ENCODE data around the gene EGFR.

- TF ChIP-seq CTCF (IDR thresholded peaks at IDR 0.05; ENCODE audit: low read depth, low read length) (no peak), EZH2phosphoT487 (IDR thresholded peaks at IDR 0.05; ENCODE audit: low read depth) (no peak)
These were observed 89.6 kb downstream of the EGFR start for GRCh38 chr7:55108401-55108800.
